HCT116 (cell line): ENCODE measurements around the gene SRR. TPM values are rescaled to one million over a fixed set of nuclear protein-coding genes. Genes with fewer than 3 reads are reported as not detected.

Experiments
- ATAC-seq: fragments of 200-7000 bp; cut with Tn5 transposase; 2 replicates; pipeline ENCODE4 v1.9.1; 2020; ENCODE audit warnings: mild to moderate bottlenecking, moderate library complexity
- BruUV-seq: library from RNA; stranded (reverse); fragments of 400-500 nt; replicated peaks from 2 replicates; lab custom pipeline; 2021; lab: Mats Ljungman, UMichigan
- CTCF ChIA-PET: fragments of 300-600 bp; sonication (Branson Sonifier 250); formaldehyde crosslinking; loops from one replicate; lab custom pipeline; 2021; ENCODE audit warnings: antibody characterized with exemption; lab: Charles Lee
- POLR2A ChIA-PET: fragments of 300-600, 350-600 bp; sonication (Branson Sonifier 250); formaldehyde crosslinking; loops from one replicate; lab custom pipeline; 2021; ENCODE audit warnings: antibody characterized with exemption; lab: Charles Lee
- RAD21 ChIA-PET, 2 experiments: fragments of 300-600 bp; sonication (Branson Sonifier 250); formaldehyde crosslinking; loops; one replicate each; lab custom pipeline; 2023; ENCODE audit warnings: low total read pairs in 2 of 2; ENCODE audit not compliant: uncharacterized antibody in 2 of 2, unreplicated experiment in 2 of 2, low non-redundant PET in 1 of 2; lab: Charles Lee
- DNase-seq: peaks from one replicate; pipeline ENCODE4 v3.0.0-alpha.2; 2010; ENCODE audit warnings: low read depth, low spot score
- H2AFZ ChIP-seq: fragments of 200-600 bp; shearing (Covaris generic), sonication (generic); 2 replicates; pipeline ENCODE4 v1.6.1; 2017; ENCODE audit warnings: low read depth, mixed run types, mixed read lengths, antibody characterized with exemption, low read length; ENCODE audit not compliant: poor library complexity, severe bottlenecking
- H3K27ac ChIP-seq: 2 replicates; pipeline ENCODE4 v1.5.1; 2012; ENCODE audit warnings: low read depth, low read length
- H3K27me3 ChIP-seq: fragments of 200-600 bp; sonication (generic); 2 replicates; pipeline ENCODE4 v1.6.1; 2016; ENCODE audit warnings: mixed run types, low read length, mixed read lengths; ENCODE audit not compliant: insufficient read depth
- H3K36me3 ChIP-seq, 2 experiments: fragments of 200-500 bp in 1 of 2; fragments of 200-600 bp in 1 of 2; sonication (Bioruptor generic) in 1 of 2; sonication (generic) in 1 of 2; 2 replicates each; pipeline versions ENCODE4 v1.5.1 to v1.6.1; 2014 to 2016; ENCODE audit warnings: low read length in 2 of 2, inconsistent platforms in 1 of 2, mixed read lengths in 1 of 2, mixed run types in 1 of 2; ENCODE audit not compliant: insufficient read depth in 2 of 2, control insufficient read depth in 1 of 2
- H3K4me1 ChIP-seq, 2 experiments: fragments of 200-600 bp in 1 of 2; sonication (generic) in 1 of 2; 2 replicates each; pipeline versions ENCODE4 v1.5.1 to v1.6.1; 2012 to 2017; ENCODE audit warnings: low read length in 2 of 2, inconsistent platforms in 1 of 2, mild to moderate bottlenecking in 1 of 2, mixed read lengths in 1 of 2, mixed run types in 1 of 2, moderate library complexity in 1 of 2; ENCODE audit not compliant: insufficient read depth in 2 of 2, control insufficient read depth in 1 of 2
- H3K4me2 ChIP-seq: fragments of 200-600 bp; sonication (generic); 2 replicates; pipeline ENCODE4 v1.6.1; 2017; ENCODE audit warnings: mixed run types, low read length, mixed read lengths
- H3K4me3 ChIP-seq, 2 experiments: fragments of 200-600 bp in 1 of 2; sonication (generic) in 1 of 2; replicated peaks in 1 of 2; 2 replicates each; pipeline ENCODE4 v1.5.1; 2011 to 2016; ENCODE audit warnings: low read length in 2 of 2, control low read depth in 1 of 2, low read depth in 1 of 2, mild to moderate bottlenecking in 1 of 2, mixed read lengths in 1 of 2, mixed run types in 1 of 2
- H3K79me2 ChIP-seq: fragments of 200-600 bp; sonication (generic); 2 replicates; pipeline ENCODE4 v1.6.1; 2017; ENCODE audit warnings: mild to moderate bottlenecking, mixed run types, low read length, moderate library complexity, mixed read lengths; ENCODE audit not compliant: insufficient read depth
- H3K9ac ChIP-seq: fragments of 200-600 bp; sonication (generic); 2 replicates; pipeline ENCODE4 v1.6.1; 2016; ENCODE audit warnings: low read length, mixed read lengths
- H3K9me2 ChIP-seq: fragments of 200-600 bp; sonication (generic), shearing (Covaris generic); 2 replicates; pipeline ENCODE4 v1.6.1; 2017; ENCODE audit warnings: mixed run types, mild to moderate bottlenecking, moderate library complexity; ENCODE audit not compliant: insufficient read depth
- H3K9me3 ChIP-seq, 2 experiments: fragments of 200-500 bp in 1 of 2; fragments of 200-600 bp in 1 of 2; sonication (Bioruptor generic) in 1 of 2; sonication (generic) in 1 of 2; 2 replicates each; pipeline ENCODE4 v1.6.1; 2014 to 2017; ENCODE audit warnings: low read length in 2 of 2, mixed read lengths in 2 of 2, inconsistent platforms in 1 of 2, low read depth in 1 of 2, mild to moderate bottlenecking in 1 of 2, mixed run types in 1 of 2, moderate library complexity in 1 of 2; ENCODE audit not compliant: control insufficient read depth in 1 of 2, insufficient read depth in 1 of 2
- H4K20me1 ChIP-seq: fragments of 200-600 bp; sonication (generic), shearing (Covaris generic); 2 replicates; pipeline ENCODE4 v1.6.1; 2017; ENCODE audit warnings: mixed run types, mild to moderate bottlenecking, moderate library complexity; ENCODE audit not compliant: insufficient read depth
- CEBPB ChIP-seq: IDR thresholded peaks from 2 replicates; pipeline ENCODE4 v1.6.1; 2012; ENCODE audit warnings: low read depth
- EGR1 ChIP-seq: IDR thresholded peaks from 2 replicates; pipeline ENCODE4 v1.6.1; 2012; ENCODE audit warnings: low read depth
- EZH2phosphoT487 ChIP-seq: fragments of 200-600 bp; IDR thresholded peaks from 2 replicates; pipeline ENCODE4 v1.6.1; 2018; ENCODE audit warnings: antibody characterized with exemption, borderline replicate concordance
- FOSL1 ChIP-seq: IDR thresholded peaks from 2 replicates; pipeline ENCODE4 v1.6.1; 2012; ENCODE audit warnings: low read depth
- JUND ChIP-seq: IDR thresholded peaks from 2 replicates; pipeline ENCODE4 v1.6.1; 2012
- POLR2AphosphoS5 ChIP-seq: IDR thresholded peaks from 2 replicates; pipeline ENCODE4 v1.6.1; 2011; ENCODE audit warnings: mild to moderate bottlenecking, low read depth, low read length, moderate library complexity
- SIN3A ChIP-seq: IDR thresholded peaks from 2 replicates; pipeline ENCODE4 v1.6.1; 2012; ENCODE audit warnings: low read depth
- SP1 ChIP-seq: IDR thresholded peaks from 2 replicates; pipeline ENCODE4 v1.6.1; 2012; ENCODE audit warnings: low read depth
- YY1 ChIP-seq: IDR thresholded peaks from 2 replicates; pipeline ENCODE4 v1.6.1; 2011; ENCODE audit warnings: low read length, low read depth, moderate library complexity, mild to moderate bottlenecking; ENCODE audit not compliant: insufficient replicate concordance; ENCODE audit errors: extremely low read depth
- ZNF274 ChIP-seq: fragments of 200-500 bp; sonication (Bioruptor generic); IDR thresholded peaks from 2 replicates; pipeline ENCODE4 v1.6.1; 2014; ENCODE audit warnings: mild to moderate bottlenecking, low read depth, low read length, inconsistent platforms
- intact Hi-C: fragments of 100-400 bp; cut with micrococcal nuclease; formaldehyde crosslinking; loops from 2 replicates; pipeline ENCODE4 v1.10.0; 2022
- total RNA-seq: library from RNA; stranded (reverse); gene quantifications from one replicate; pipeline ENCODE4 v1.2.1, GENCODE V29; 2021; ENCODE audit not compliant: unreplicated experiment
- TF ChIP-seq, protein P1 (sequence below), 3 experiments: fragments of 200-600 bp in 1 of 3; sonication (generic) in 1 of 3; IDR thresholded peaks in 2 of 3; conservative IDR thresholded peaks in 1 of 3; 2 replicates each; pipeline ENCODE4 v1.5.1; 2012 to 2017; ENCODE audit warnings: low read depth in 2 of 3, low read length in 2 of 3, antibody characterized with exemption in 1 of 3, borderline replicate concordance in 1 of 3, control low read depth in 1 of 3, mild to moderate bottlenecking in 1 of 3, mixed read lengths in 1 of 3, mixed run types in 1 of 3, moderate library complexity in 1 of 3; ENCODE audit not compliant: insufficient read depth in 1 of 3

Gene SRR
- total RNA-seq, 1 experiment from 2014 or later = 15.1 TPM

DNA sequence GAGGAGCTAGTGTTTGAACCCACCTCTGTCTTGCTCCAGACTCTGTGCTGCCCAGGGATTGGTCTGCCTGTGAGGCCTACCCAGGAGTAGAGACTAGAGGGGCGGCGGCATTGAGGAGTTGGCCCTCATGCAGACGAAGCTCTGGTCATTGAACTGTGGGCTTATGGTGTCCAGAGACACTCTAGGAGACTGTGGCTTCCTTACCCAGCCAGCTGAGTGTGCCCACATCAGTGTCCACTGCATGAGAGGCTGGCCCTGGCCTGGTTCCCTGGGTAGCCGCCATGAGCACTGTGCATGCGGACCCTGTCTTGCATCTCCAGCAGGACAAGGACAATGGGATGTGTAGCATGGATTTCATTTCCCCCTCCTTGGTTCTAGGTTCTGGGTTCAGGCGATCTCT is 47.5 kb downstream of the SRR start:
- no peaks in the 10 kb centered on the region for H3K9me3 ChIP-seq
- RAD21 ChIA-PET = no interaction called here
- H3K36me3 ChIP-seq = no peaks in the 10 kb centered on the region; a peak in 1 of 4 replicates
- ATAC-seq (no peak), DNase-seq (no peak)
- TF ChIP-seq JUND = no peak
- no peak for TF ChIP-seq FOSL1
- TF ChIP-seq YY1 = no peak
- TF ChIP-seq CEBPB = no peak
- no peak for TF ChIP-seq EZH2phosphoT487
- TF ChIP-seq ZNF274 = no peak
- TF ChIP-seq, protein P1, sequence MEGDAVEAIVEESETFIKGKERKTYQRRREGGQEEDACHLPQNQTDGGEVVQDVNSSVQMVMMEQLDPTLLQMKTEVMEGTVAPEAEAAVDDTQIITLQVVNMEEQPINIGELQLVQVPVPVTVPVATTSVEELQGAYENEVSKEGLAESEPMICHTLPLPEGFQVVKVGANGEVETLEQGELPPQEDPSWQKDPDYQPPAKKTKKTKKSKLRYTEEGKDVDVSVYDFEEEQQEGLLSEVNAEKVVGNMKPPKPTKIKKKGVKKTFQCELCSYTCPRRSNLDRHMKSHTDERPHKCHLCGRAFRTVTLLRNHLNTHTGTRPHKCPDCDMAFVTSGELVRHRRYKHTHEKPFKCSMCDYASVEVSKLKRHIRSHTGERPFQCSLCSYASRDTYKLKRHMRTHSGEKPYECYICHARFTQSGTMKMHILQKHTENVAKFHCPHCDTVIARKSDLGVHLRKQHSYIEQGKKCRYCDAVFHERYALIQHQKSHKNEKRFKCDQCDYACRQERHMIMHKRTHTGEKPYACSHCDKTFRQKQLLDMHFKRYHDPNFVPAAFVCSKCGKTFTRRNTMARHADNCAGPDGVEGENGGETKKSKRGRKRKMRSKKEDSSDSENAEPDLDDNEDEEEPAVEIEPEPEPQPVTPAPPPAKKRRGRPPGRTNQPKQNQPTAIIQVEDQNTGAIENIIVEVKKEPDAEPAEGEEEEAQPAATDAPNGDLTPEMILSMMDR (IDR thresholded peaks at IDR 0.05 in 2 of 3, conservative IDR thresholded peaks at IDR 0.05 in 1 of 3; ENCODE audit: borderline replicate concordance in 1 of 3, insufficient read depth in 1 of 3, low read depth in 2 of 3, low read length in 2 of 3) = no peak
- no peak for TF ChIP-seq SIN3A
- no peak for TF ChIP-seq EGR1
- no peak for TF ChIP-seq SP1
- TF ChIP-seq POLR2AphosphoS5 = no peak
- H3K4me2 ChIP-seq = no peak overlapping the region
- no peaks in the 10 kb centered on the region for H3K79me2 ChIP-seq
- no peak overlapping the region for H3K4me3 ChIP-seq
- H3K9me2 ChIP-seq = no peaks in the 10 kb centered on the region
- intact Hi-C loops = no loop called here
- CTCF ChIA-PET = no interaction called here
- no peaks in the 10 kb centered on the region for H3K27me3 ChIP-seq
- H3K27ac ChIP-seq = no peak overlapping the region
- no TSS peak for BruUV-seq
- peaks cover 27 to 28% of the 10 kb centered on the region in 2 experiments for H3K4me1 ChIP-seq
- H4K20me1 ChIP-seq = no peaks in the 10 kb centered on the region
- no peak overlapping the region for H2AFZ ChIP-seq
- POLR2A ChIA-PET = interaction anchor here (1.2 kb wide), 1 partner anchor 8 kb away, joined by 5 read pairs; no protein-coding TSS in a partner anchor
- H3K9ac ChIP-seq = no peak overlapping the region
